ENCODE results near the gene JTB.
"Not testable (repeated sequence)": the region's sequence is repeated elsewhere in the genome, so short reads cannot be mapped to it uniquely, and the experiment has no call there.

Gene JTB

DNA sequence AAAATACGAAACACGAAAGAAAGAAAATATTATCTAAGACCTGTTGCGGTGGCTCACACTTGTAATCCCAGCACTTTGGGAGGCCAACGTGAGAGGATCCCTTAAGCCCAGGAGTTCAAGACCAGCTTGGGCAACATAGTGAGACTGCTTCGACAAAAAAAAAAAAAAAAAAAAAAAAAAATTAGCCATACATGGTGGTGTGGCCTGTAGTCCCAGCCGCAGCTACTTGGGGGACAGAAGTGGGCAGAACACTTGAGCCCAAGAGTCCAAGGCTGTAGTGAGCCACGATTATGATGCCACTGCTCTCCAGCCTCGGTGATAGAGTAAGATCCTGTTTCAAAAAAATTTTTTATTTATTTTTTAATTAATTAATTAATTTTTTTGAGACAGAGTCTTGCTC lies 10.1 kb upstream of the JTB start:
- Histone ChIP-seq H4K20me1 (ENCODE audit: insufficient read depth) (no peaks in the 10 kb centered on the region), H2AFZ (ENCODE audit: low read depth) (peak overlapping the region; percentile 84), H3K36me3 (ENCODE audit: insufficient read depth) (peaks cover 12% of the 10 kb centered on the region; the same call in 1 of the 2 replicates), H3K79me2 (ENCODE audit: insufficient read depth, low read depth) (peaks cover 19% of the 10 kb centered on the region), H3K27ac (peak overlapping the region; percentile 71), H3K27me3 (ENCODE audit: insufficient read depth, low read depth) (peaks cover 8% of the 10 kb centered on the region; the same call in 1 of the 2 replicates), H3K4me1 (ENCODE audit: low read depth, poor library complexity, severe bottlenecking) (peaks cover 27% of the 10 kb centered on the region), H3K4me3 (IDR thresholded peaks at IDR 0.05; ENCODE audit: insufficient read depth, low read depth, low read length) (peak overlapping the region; percentile 95), H3K9ac (peak overlapping the region; percentile 35; the same call in 1 of the 2 replicates), H3K4me2 (peak overlapping the region; percentile 59)
- TF ChIP-seq, protein P1, sequence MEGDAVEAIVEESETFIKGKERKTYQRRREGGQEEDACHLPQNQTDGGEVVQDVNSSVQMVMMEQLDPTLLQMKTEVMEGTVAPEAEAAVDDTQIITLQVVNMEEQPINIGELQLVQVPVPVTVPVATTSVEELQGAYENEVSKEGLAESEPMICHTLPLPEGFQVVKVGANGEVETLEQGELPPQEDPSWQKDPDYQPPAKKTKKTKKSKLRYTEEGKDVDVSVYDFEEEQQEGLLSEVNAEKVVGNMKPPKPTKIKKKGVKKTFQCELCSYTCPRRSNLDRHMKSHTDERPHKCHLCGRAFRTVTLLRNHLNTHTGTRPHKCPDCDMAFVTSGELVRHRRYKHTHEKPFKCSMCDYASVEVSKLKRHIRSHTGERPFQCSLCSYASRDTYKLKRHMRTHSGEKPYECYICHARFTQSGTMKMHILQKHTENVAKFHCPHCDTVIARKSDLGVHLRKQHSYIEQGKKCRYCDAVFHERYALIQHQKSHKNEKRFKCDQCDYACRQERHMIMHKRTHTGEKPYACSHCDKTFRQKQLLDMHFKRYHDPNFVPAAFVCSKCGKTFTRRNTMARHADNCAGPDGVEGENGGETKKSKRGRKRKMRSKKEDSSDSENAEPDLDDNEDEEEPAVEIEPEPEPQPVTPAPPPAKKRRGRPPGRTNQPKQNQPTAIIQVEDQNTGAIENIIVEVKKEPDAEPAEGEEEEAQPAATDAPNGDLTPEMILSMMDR (conservative IDR thresholded peaks at IDR 0.05; ENCODE audit: low read depth, low read length): no peak

- Histone ChIP-seq H3K4me3 (IDR thresholded peaks at IDR 0.05; ENCODE audit: insufficient read depth, low read depth, low read length) (peak within 1 kb of the TSS; percentile 98), H3K27me3 (ENCODE audit: insufficient read depth, low read depth) (peaks cover 8% of the 10 kb centered on the region; the same call in 1 of the 2 replicates), H3K36me3 (ENCODE audit: insufficient read depth) (no peaks in the 10 kb centered on the region), H2AFZ (ENCODE audit: low read depth) (peak within 1 kb of the TSS; percentile 84), H3K4me2 (peak within 1 kb of the TSS; percentile 59), H3K79me2 (ENCODE audit: insufficient read depth, low read depth) (peaks cover 6% of the 10 kb centered on the region), H3K9ac (peak within 1 kb of the TSS; percentile 35; the same call in 1 of the 2 replicates), H3K4me1 (ENCODE audit: low read depth, poor library complexity, severe bottlenecking) (peaks cover 15% of the 10 kb centered on the region), H4K20me1 (ENCODE audit: insufficient read depth) (no peaks in the 10 kb centered on the region), H3K27ac (peak within 1 kb of the TSS; percentile 71)
- TF ChIP-seq, protein P1 (conservative IDR thresholded peaks at IDR 0.05; ENCODE audit: low read depth, low read length): no peak
Observed at GRCh38 chr1:153985941-153986761, 8.7 kb upstream of the JTB start, which contains the start of gene RAB13. TSS of gene RAB13 (minus strand) at chr1:153986339. CDS start at chr1:153986236, 103 bp downstream.

- Histone ChIP-seq H4K20me1 (ENCODE audit: insufficient read depth) (no peaks in the 10 kb centered on the region), H3K4me3 (IDR thresholded peaks at IDR 0.05; ENCODE audit: insufficient read depth, low read depth, low read length) (no peak overlapping the region), H3K79me2 (ENCODE audit: insufficient read depth, low read depth) (no peaks in the 10 kb centered on the region), H3K9ac (no peak overlapping the region), H3K4me1 (ENCODE audit: low read depth, poor library complexity, severe bottlenecking) (peaks cover 15% of the 10 kb centered on the region), H3K36me3 (ENCODE audit: insufficient read depth) (no peaks in the 10 kb centered on the region), H3K4me2 (no peak overlapping the region), H3K27me3 (ENCODE audit: insufficient read depth, low read depth) (peaks cover 8% of the 10 kb centered on the region; the same call in 1 of the 2 replicates), H2AFZ (ENCODE audit: low read depth) (no peak overlapping the region), H3K27ac (no peak overlapping the region)
- TF ChIP-seq, protein P1 (conservative IDR thresholded peaks at IDR 0.05; ENCODE audit: low read depth, low read length): no peak
Observed at GRCh38 chr1:153985341-153985912, 8.0 kb upstream of the JTB start.

GRCh38 chr1:153984123-153984894 lies 6.8 kb upstream of the JTB start:
- TF ChIP-seq, protein P1 (conservative IDR thresholded peaks at IDR 0.05; ENCODE audit: low read depth, low read length): no peak; the same call in 1 of the 2 replicates
- Histone ChIP-seq H3K4me1 (ENCODE audit: low read depth, poor library complexity, severe bottlenecking) (peaks cover 9% of the 10 kb centered on the region), H3K4me2 (no peak overlapping the region), H3K4me3 (IDR thresholded peaks at IDR 0.05; ENCODE audit: insufficient read depth, low read depth, low read length) (no peak overlapping the region), H3K36me3 (ENCODE audit: insufficient read depth) (no peaks in the 10 kb centered on the region), H3K79me2 (ENCODE audit: insufficient read depth, low read depth) (no peaks in the 10 kb centered on the region), H4K20me1 (ENCODE audit: insufficient read depth) (no peaks in the 10 kb centered on the region), H3K9ac (no peak overlapping the region), H2AFZ (ENCODE audit: low read depth) (no peak overlapping the region), H3K27me3 (ENCODE audit: insufficient read depth, low read depth) (peaks cover 8% of the 10 kb centered on the region; the same call in 1 of the 2 replicates), H3K27ac (no peak overlapping the region)

DNA sequence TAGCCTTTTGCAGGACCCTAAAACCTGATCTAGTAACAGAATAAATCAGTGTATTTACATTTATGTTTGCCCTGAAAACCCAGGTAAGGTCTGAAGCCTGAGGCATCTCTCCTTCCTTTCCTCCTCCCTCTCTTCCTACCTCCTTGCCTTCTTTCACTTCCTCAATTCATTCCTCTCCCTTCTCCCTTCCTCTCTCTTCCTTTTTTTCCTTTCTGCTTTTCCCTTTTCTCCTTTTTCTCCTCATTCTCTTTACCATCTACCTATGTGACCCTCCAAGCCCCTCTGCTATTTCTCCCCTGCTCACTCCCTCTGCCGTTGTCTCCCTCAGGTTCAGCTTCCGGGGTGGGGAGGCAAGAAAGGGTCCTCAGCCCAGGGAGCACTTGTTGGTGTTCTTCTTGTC lies 4.3 kb upstream of the JTB start:
- not testable (repeated sequence) for H2AFZ ChIP-seq (ENCODE audit: low read depth); H4K20me1 ChIP-seq (ENCODE audit: insufficient read depth); H3K79me2 ChIP-seq (ENCODE audit: insufficient read depth, low read depth); H3K27me3 ChIP-seq (ENCODE audit: insufficient read depth, low read depth); H3K4me2 ChIP-seq; H3K27ac ChIP-seq; H3K36me3 ChIP-seq (ENCODE audit: insufficient read depth); H3K9ac ChIP-seq; H3K4me3 ChIP-seq (IDR thresholded peaks at IDR 0.05; ENCODE audit: insufficient read depth, low read depth, low read length)
- H3K4me1 ChIP-seq (ENCODE audit: low read depth, poor library complexity, severe bottlenecking): peaks cover 11% of the 10 kb centered on the region

DNA sequence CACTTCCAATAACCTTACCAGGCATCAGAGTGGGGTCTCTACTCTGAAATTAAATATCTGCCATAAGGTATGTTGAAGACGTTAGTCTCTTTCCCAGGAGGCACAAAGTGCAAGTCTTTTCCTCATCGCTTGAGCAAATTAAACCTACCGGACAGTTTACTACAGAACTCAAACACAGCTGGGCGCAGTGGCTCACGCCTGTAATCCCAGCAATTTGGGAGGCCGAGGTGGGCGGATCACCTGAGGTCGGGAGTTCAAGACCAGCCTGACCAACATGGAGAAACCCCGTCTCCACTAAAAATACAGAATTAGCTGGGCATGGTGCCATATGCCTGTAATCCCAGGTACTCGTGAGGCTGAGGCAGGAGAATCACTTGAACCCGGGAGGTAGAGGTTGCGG lies 1.6 kb upstream of the JTB start:
- not testable (repeated sequence) for H3K36me3 ChIP-seq (ENCODE audit: insufficient read depth); H3K27me3 ChIP-seq (ENCODE audit: insufficient read depth, low read depth); H4K20me1 ChIP-seq (ENCODE audit: insufficient read depth); H3K27ac ChIP-seq; H3K9ac ChIP-seq; H3K4me3 ChIP-seq (IDR thresholded peaks at IDR 0.05; ENCODE audit: insufficient read depth, low read depth, low read length); H2AFZ ChIP-seq (ENCODE audit: low read depth)
- Histone ChIP-seq H3K4me2 (peak overlapping the region; percentile 56; the same call in 1 of the 2 replicates), H3K79me2 (ENCODE audit: insufficient read depth, low read depth) (peaks cover 21% of the 10 kb centered on the region), H3K4me1 (ENCODE audit: low read depth, poor library complexity, severe bottlenecking) (peaks cover 23% of the 10 kb centered on the region)

Measured in KMS-11 (cell line).